HEK293 (cell line): Measurements from ENCODE around the gene APC2.
A peak's percentile ranks its signal among the peaks of the same experiment; 100 is the strongest.

Experiments used
- ATF2 ChIP-seq: fragments of 450-650 bp; formaldehyde crosslinking; IDR thresholded peaks from 2 replicates; pipeline ENCODE4 v1.5.1; 2016; ENCODE audit warnings: missing biosample characterization, missing genetic modification characterization, low read depth
- ELK4 ChIP-seq: IDR thresholded peaks from 2 replicates; pipeline ENCODE4 v1.6.1; 2011; ENCODE audit warnings: mild to moderate bottlenecking, low read depth, low read length, borderline replicate concordance
- FEZF1 ChIP-seq: fragments of 450-650 bp; formaldehyde crosslinking; IDR thresholded peaks from 2 replicates; pipeline ENCODE4 v1.5.1; 2016; ENCODE audit warnings: missing biosample characterization, missing genetic modification characterization
- PRDM6 ChIP-seq: fragments of 450-650 bp; formaldehyde crosslinking; IDR thresholded peaks from 2 replicates; pipeline ENCODE4 v1.5.1; 2017; ENCODE audit warnings: missing biosample characterization, missing genetic modification characterization
- RBAK ChIP-seq: fragments of 450-650 bp; formaldehyde crosslinking; IDR thresholded peaks from 2 replicates; pipeline ENCODE4 v1.5.1; 2016; ENCODE audit warnings: missing biosample characterization, missing genetic modification characterization
- TSHZ1 ChIP-seq: fragments of 450-650 bp; formaldehyde crosslinking; IDR thresholded peaks from 2 replicates; pipeline ENCODE4 v1.5.1; 2016; ENCODE audit warnings: missing biosample characterization, missing genetic modification characterization, borderline replicate concordance
- YY1 ChIP-seq: fragments of 450-650 bp; formaldehyde crosslinking; IDR thresholded peaks from 2 replicates; pipeline ENCODE4 v1.5.1; 2018; ENCODE audit warnings: missing biosample characterization, missing genetic modification characterization
- ZFP3 ChIP-seq: fragments of 450-650 bp; formaldehyde crosslinking; IDR thresholded peaks from 2 replicates; pipeline ENCODE4 v1.5.1; 2016; ENCODE audit warnings: low read depth, missing biosample characterization, missing genetic modification characterization
- ZIC2 ChIP-seq: fragments of 450-650 bp; formaldehyde crosslinking; IDR thresholded peaks from 2 replicates; pipeline ENCODE4 v1.5.1; 2016; ENCODE audit warnings: missing biosample characterization, missing genetic modification characterization
- ZNF121 ChIP-seq: fragments of 450-650 bp; formaldehyde crosslinking; IDR thresholded peaks from 2 replicates; pipeline ENCODE4 v1.5.1; 2016; ENCODE audit warnings: missing biosample characterization, missing genetic modification characterization
- ZNF132 ChIP-seq: fragments of 450-650 bp; formaldehyde crosslinking; IDR thresholded peaks from 2 replicates; pipeline ENCODE4 v1.5.1; 2017; ENCODE audit warnings: missing biosample characterization, missing genetic modification characterization, borderline replicate concordance
- ZNF138 ChIP-seq: fragments of 450-650 bp; formaldehyde crosslinking; IDR thresholded peaks from 2 replicates; pipeline ENCODE4 v1.5.1; 2016; ENCODE audit warnings: missing biosample characterization, missing genetic modification characterization, borderline replicate concordance
- ZNF140 ChIP-seq: fragments of 450-650 bp; formaldehyde crosslinking; IDR thresholded peaks from 2 replicates; pipeline ENCODE4 v1.5.1; 2016; ENCODE audit warnings: missing biosample characterization, missing genetic modification characterization
- ZNF157 ChIP-seq: fragments of 450-650 bp; formaldehyde crosslinking; IDR thresholded peaks from 2 replicates; pipeline ENCODE4 v1.5.1; 2016; ENCODE audit warnings: missing biosample characterization, missing genetic modification characterization
- ZNF169 ChIP-seq: fragments of 450-650 bp; formaldehyde crosslinking; IDR thresholded peaks from 2 replicates; pipeline ENCODE4 v1.5.1; 2016; ENCODE audit warnings: missing biosample characterization, missing genetic modification characterization
- ZNF174 ChIP-seq: fragments of 450-650 bp; formaldehyde crosslinking; IDR thresholded peaks from 2 replicates; pipeline ENCODE4 v1.5.0; 2017; ENCODE audit warnings: missing biosample characterization, mild to moderate bottlenecking, missing genetic modification characterization
- ZNF221 ChIP-seq: fragments of 450-650 bp; formaldehyde crosslinking; IDR thresholded peaks from 2 replicates; pipeline ENCODE4 v1.5.1; 2017; ENCODE audit warnings: missing biosample characterization, missing genetic modification characterization, borderline replicate concordance
- ZNF362 ChIP-seq: fragments of 450-650 bp; formaldehyde crosslinking; IDR thresholded peaks from 2 replicates; pipeline ENCODE4 v1.5.1; 2016; ENCODE audit warnings: missing biosample characterization, missing genetic modification characterization
- ZNF416 ChIP-seq: fragments of 450-650 bp; formaldehyde crosslinking; IDR thresholded peaks from 2 replicates; pipeline ENCODE4 v1.5.1; 2016; ENCODE audit warnings: missing biosample characterization, missing genetic modification characterization
- ZNF624 ChIP-seq: fragments of 450-650 bp; formaldehyde crosslinking; IDR thresholded peaks from 2 replicates; pipeline ENCODE4 v1.5.1; 2017; ENCODE audit warnings: missing biosample characterization, missing genetic modification characterization
- ZNF639 ChIP-seq: fragments of 450-650 bp; formaldehyde crosslinking; IDR thresholded peaks from 2 replicates; pipeline ENCODE4 v1.5.1; 2016; ENCODE audit warnings: missing biosample characterization, missing genetic modification characterization
- ZNF747 ChIP-seq: fragments of 450-650 bp; formaldehyde crosslinking; IDR thresholded peaks from 2 replicates; pipeline ENCODE4 v1.5.1; 2016; ENCODE audit warnings: missing biosample characterization, missing genetic modification characterization
- ZNF777 ChIP-seq: fragments of 450-650 bp; formaldehyde crosslinking; IDR thresholded peaks from 2 replicates; pipeline ENCODE4 v1.5.1; 2017; ENCODE audit warnings: missing biosample characterization, missing genetic modification characterization, borderline replicate concordance
- ZNF792 ChIP-seq: fragments of 450-650 bp; formaldehyde crosslinking; IDR thresholded peaks from 2 replicates; pipeline ENCODE4 v1.5.1; 2016; ENCODE audit warnings: missing biosample characterization, missing genetic modification characterization
- ZNF837 ChIP-seq: fragments of 450-650 bp; formaldehyde crosslinking; IDR thresholded peaks from 2 replicates; pipeline ENCODE4 v1.5.1; 2016; ENCODE audit warnings: missing biosample characterization, missing genetic modification characterization
- ZSCAN23 ChIP-seq: fragments of 450-650 bp; formaldehyde crosslinking; IDR thresholded peaks from 2 replicates; pipeline ENCODE4 v1.5.1; 2016; ENCODE audit warnings: missing biosample characterization, missing genetic modification characterization
- ZSCAN5A ChIP-seq: fragments of 450-650 bp; formaldehyde crosslinking; IDR thresholded peaks from 2 replicates; pipeline ENCODE4 v1.5.1; 2016; ENCODE audit warnings: missing biosample characterization, missing genetic modification characterization

Gene APC2

GRCh38 chr19:1449467-1450442 lies at the start of gene APC2 (continued):
- TF ChIP-seq ZNF837 (tag by site-specific recombination) (no peak), ZNF221 (tag by site-specific recombination) (no peak), ELK4 (no peak), RBAK (no peak), ZNF362 (tag by site-specific recombination) (no peak), ATF2 (tag by site-specific recombination) (no peak), ZNF169 (tag by site-specific recombination) (no peak), ZNF174 (no peak), ZFP3 (no peak), ZNF157 (tag by site-specific recombination) (no peak), ZNF138 (tag by site-specific recombination) (no peak), ZNF639 (tag by site-specific recombination) (no peak), ZNF132 (no peak), ZNF747 (no peak), ZNF121 (tag by site-specific recombination) (no peak), YY1 (tag by site-specific recombination) (no peak), PRDM6 (no peak), ZNF792 (no peak), ZNF140 (no peak), FEZF1 (tag by site-specific recombination) (no peak), ZNF416 (tag by site-specific recombination) (no peak), ZNF777 (tag by site-specific recombination) (no peak), ZSCAN5A (tag by site-specific recombination) (no peak), ZSCAN23 (tag by site-specific recombination) (0 out of 2 replicates have a peak, but pooled peaks have one; percentile 37), ZIC2 (tag by site-specific recombination) (0 out of 2 replicates have a peak, but pooled peaks have one; percentile 9), TSHZ1 (tag by site-specific recombination) (no peak), ZNF624 (no peak)
